Keratinocyte (primary cell): ENCODE measurements around the gene PRR18.

ENCODE experiments used
- CTCF ChIP-seq, 3 experiments: IDR thresholded peaks in 1 of 3; conservative IDR thresholded peaks in 1 of 3; optimal IDR thresholded peaks in 1 of 3; 2 replicates in 2 of 3; 3 replicates in 1 of 3; pipeline versions ENCODE3 to v1.5.1; 2011; ENCODE audit warnings: low read length in 3 of 3, mild to moderate bottlenecking in 3 of 3, moderate library complexity in 2 of 3, control low read depth in 1 of 3, inconsistent platforms in 1 of 3; ENCODE audit not compliant: insufficient read depth in 2 of 3; ENCODE audit errors: extremely low read depth in 1 of 3
- EZH2 ChIP-seq: IDR thresholded peaks from one replicate; pipeline ENCODE4 v1.6.1; 2012; ENCODE audit warnings: inconsistent platforms, mild to moderate bottlenecking, low read length, moderate library complexity

- TF ChIP-seq CTCF (optimal IDR thresholded peaks at IDR 0.05 in 1 of 3, IDR thresholded peaks at IDR 0.05 in 1 of 3, conservative IDR thresholded peaks at IDR 0.05 in 1 of 3; ENCODE audit: extremely low read depth in 1 of 3, insufficient read depth in 2 of 3, low read length in 3 of 3), result no peak
- TF ChIP-seq EZH2, result no peak
These were observed 48.8 kb downstream of the PRR18 start for GRCh38 chr6:166259296-166259977.
